ENCODE measurements around the gene B4GALNT2. TPM values are rescaled to one million over a fixed set of nuclear protein-coding genes. Genes with fewer than 3 reads are reported as not detected.

B4GALNT2 gene
- total RNA-seq, 1 donor from 2014 or later: 0.60 TPM

DNA sequence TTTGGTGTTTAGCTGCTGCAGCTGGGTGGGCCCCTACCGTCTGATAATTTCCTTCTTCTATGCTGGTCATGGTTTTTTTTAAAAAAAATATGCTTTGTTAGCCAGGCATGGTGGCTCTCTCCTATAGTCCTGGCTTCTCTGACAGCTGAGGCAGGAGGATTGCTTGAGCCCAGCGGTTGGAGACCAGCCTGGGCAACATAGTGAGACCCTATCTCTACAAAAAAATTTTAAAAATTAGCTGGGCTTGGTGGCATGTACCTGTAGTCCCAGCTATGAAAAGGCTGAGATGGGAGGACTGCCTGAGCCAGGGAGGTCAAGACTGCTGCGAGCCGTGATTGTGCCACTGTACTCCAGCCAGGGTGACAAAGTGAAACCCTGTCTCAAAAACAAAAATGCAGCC, 19.4 kb downstream of the B4GALNT2 start:
- Mint-ChIP-seq H3K27me3 (peaks cover 13% of the 10 kb centered on the region), H3K36me3 (no peaks in the 10 kb centered on the region), H3K4me1 (ENCODE audit: unreplicated experiment) (no peaks in the 10 kb centered on the region), H3K27ac (no peak overlapping the region), H3K9me3 (no peaks in the 10 kb centered on the region), H3K4me3 (no peak overlapping the region)
- no peak for DNase-seq (ENCODE audit: extremely low spot score, unreplicated experiment)
- TF ChIP-seq, protein P1, sequence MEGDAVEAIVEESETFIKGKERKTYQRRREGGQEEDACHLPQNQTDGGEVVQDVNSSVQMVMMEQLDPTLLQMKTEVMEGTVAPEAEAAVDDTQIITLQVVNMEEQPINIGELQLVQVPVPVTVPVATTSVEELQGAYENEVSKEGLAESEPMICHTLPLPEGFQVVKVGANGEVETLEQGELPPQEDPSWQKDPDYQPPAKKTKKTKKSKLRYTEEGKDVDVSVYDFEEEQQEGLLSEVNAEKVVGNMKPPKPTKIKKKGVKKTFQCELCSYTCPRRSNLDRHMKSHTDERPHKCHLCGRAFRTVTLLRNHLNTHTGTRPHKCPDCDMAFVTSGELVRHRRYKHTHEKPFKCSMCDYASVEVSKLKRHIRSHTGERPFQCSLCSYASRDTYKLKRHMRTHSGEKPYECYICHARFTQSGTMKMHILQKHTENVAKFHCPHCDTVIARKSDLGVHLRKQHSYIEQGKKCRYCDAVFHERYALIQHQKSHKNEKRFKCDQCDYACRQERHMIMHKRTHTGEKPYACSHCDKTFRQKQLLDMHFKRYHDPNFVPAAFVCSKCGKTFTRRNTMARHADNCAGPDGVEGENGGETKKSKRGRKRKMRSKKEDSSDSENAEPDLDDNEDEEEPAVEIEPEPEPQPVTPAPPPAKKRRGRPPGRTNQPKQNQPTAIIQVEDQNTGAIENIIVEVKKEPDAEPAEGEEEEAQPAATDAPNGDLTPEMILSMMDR (conservative IDR thresholded peaks at IDR 0.05): no peak

DNA sequence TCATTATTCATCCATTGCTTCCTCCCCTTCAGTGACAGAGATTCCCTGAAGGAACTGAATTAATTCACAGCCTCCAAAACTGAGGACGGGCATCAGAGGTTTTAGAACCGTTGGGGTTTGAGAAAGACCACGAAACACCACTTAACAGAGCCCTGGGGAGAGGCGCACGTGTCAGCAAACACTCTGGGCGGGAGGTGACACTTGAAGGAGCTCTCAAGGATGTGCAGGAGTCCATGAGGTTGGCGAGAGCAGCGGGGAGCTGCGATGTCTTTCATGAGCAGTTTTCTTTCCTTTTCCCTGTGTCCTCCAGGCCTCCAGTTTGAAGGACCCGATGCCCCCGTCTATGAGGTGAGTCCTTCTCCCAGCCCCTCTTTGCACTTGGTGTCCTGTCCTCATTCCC, 23.7 kb downstream of the B4GALNT2 start:
- Mint-ChIP-seq H3K9me3 (no peaks in the 10 kb centered on the region), H3K27me3 (peaks cover 42% of the 10 kb centered on the region), H3K36me3 (no peaks in the 10 kb centered on the region), H3K4me3 (no peak overlapping the region), H3K27ac (no peak overlapping the region), H3K4me1 (ENCODE audit: unreplicated experiment) (no peaks in the 10 kb centered on the region)
- TF ChIP-seq, protein P1 (conservative IDR thresholded peaks at IDR 0.05): no peak
- no peak for DNase-seq (ENCODE audit: extremely low spot score, unreplicated experiment)

DNA sequence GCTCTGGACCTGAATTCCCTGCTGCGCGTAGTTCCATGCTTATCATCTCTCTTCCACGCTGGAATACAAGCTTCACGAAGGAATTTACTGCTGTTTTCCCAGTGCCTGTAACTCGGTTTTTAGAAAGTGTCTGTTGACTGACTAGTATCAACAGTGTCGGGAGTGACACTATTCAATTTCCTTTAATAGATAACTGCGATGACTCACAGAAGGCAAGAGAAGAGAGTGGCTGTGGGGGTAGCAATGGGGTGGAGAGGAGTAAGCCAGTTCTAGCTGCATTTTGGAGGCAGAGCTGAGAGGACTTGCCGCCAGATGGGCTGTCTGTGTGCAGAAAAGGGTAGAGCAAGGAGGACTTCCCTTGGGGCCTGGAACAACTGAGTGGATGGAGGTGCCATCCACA, 25.2 kb downstream of the B4GALNT2 start:
- TF ChIP-seq, protein P1 (conservative IDR thresholded peaks at IDR 0.05): no peak
- Mint-ChIP-seq H3K4me3 (no peak overlapping the region), H3K9me3 (no peaks in the 10 kb centered on the region), H3K4me1 (ENCODE audit: unreplicated experiment) (no peaks in the 10 kb centered on the region), H3K36me3 (no peaks in the 10 kb centered on the region), H3K27me3 (peaks cover 45% of the 10 kb centered on the region), H3K27ac (no peak overlapping the region)
- no peak for DNase-seq (ENCODE audit: extremely low spot score, unreplicated experiment)

DNA sequence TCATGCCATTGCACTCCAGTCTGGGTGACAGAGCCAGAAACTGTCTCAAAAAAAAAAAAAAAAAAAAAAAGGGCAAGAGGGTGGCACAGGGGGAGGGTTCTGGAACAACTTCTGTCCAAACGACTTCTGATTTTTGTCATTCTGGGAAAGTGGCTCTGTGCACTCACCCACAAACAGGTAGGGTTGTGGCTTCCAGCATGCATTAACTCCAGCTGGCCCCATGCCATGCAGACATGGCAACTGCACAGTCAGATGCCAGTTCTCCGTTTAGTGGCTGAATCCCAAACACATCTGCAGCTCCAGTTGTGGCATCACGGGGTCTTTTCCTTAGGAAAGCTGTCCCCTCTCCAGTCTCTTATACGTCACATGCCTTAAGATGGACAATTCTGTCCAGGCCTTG, 30.3 kb downstream of the B4GALNT2 start:
- H3K9me3 Mint-ChIP-seq: no peaks in the 10 kb centered on the region
- TF ChIP-seq, protein P1 (conservative IDR thresholded peaks at IDR 0.05): no peak
- H3K4me1 Mint-ChIP-seq (ENCODE audit: unreplicated experiment): no peaks in the 10 kb centered on the region
- H3K27ac Mint-ChIP-seq: no peak overlapping the region
- DNase-seq (ENCODE audit: extremely low spot score, unreplicated experiment): no peak
- no peaks in the 10 kb centered on the region for H3K36me3 Mint-ChIP-seq
- no peak overlapping the region for H3K4me3 Mint-ChIP-seq
- H3K27me3 Mint-ChIP-seq: peaks cover 49% of the 10 kb centered on the region

DNA sequence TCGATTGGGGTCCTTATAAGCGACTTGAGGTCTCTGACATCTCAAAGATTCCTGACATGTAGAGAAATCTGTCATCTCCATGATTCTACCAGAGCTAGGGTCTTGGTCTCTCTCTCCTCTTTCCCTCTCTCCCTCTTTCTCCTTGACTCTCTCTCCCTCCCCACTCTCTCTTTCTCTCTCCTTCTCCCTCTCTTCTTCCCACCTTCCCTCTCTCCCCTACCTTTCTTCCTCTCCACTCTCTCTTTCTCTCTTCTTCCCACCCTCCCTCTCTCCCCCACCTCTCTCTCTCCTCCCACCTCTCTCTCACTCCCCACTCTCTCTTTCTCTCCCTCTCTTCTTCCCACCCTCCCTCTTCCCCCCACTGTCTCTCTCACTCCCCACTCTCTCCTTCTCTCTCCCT, 32.6 kb downstream of the B4GALNT2 start:
- Mint-ChIP-seq H3K4me3 (no peak overlapping the region), H3K36me3 (no peaks in the 10 kb centered on the region), H3K4me1 (ENCODE audit: unreplicated experiment) (no peaks in the 10 kb centered on the region), H3K27ac (no peak overlapping the region), H3K9me3 (no peaks in the 10 kb centered on the region), H3K27me3 (peaks cover 46% of the 10 kb centered on the region)
- no peak for DNase-seq (ENCODE audit: extremely low spot score, unreplicated experiment)
- TF ChIP-seq, protein P1 (conservative IDR thresholded peaks at IDR 0.05): no peak

DNA sequence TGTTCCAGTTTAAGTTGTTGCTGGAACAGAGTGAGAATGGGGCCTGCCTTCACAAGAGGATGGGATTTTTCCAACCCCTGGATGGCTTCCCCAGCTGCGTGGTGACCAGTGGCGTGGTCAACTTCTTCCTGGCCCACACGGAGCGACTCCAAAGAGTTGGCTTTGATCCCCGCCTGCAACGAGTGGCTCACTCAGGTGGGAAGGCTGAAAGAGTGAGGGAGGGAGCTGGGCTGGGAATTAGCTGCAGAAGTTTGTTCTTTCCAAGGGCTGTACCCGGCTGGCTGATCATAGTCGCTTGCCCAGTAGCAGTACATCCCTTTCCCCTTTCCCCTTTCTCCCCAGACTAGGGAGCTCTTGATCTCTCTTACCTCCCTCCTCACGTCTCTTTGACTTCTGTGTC, 36.1 kb downstream of the B4GALNT2 start:
- no peak overlapping the region for H3K4me3 Mint-ChIP-seq
- no peaks in the 10 kb centered on the region for H3K36me3 Mint-ChIP-seq
- no peaks in the 10 kb centered on the region for H3K4me1 Mint-ChIP-seq (ENCODE audit: unreplicated experiment)
- no peak for DNase-seq (ENCODE audit: extremely low spot score, unreplicated experiment)
- H3K27me3 Mint-ChIP-seq: peaks cover 61% of the 10 kb centered on the region
- no peak overlapping the region for H3K27ac Mint-ChIP-seq
- TF ChIP-seq, protein P1 (conservative IDR thresholded peaks at IDR 0.05): no peak
- H3K9me3 Mint-ChIP-seq: peaks cover 1% of the 10 kb centered on the region

All from type B pancreatic cell (in vitro differentiated cells).